Endothelial cell of umbilical vein (primary cell): ENCODE results near the gene SMG1.

Experiments
- EZH2 ChIP-seq: IDR thresholded peaks from 2 replicates; pipeline ENCODE4 v1.6.1; 2012; ENCODE audit warnings: borderline replicate concordance, low read depth, mild to moderate bottlenecking, moderate library complexity, low read length, inconsistent platforms; ENCODE audit not compliant: severe bottlenecking
- JUN ChIP-seq: IDR thresholded peaks from 2 replicates; pipeline ENCODE4 v1.6.1; 2011; ENCODE audit warnings: borderline replicate concordance, low read depth; ENCODE audit not compliant: insufficient read length, insufficient read depth
- MYC ChIP-seq: IDR thresholded peaks from one replicate; pipeline ENCODE4 v1.6.1; 2011; ENCODE audit warnings: mild to moderate bottlenecking, low read depth, low read length
- POLR2A ChIP-seq: IDR thresholded peaks from 2 replicates; pipeline ENCODE4 v1.6.1; 2012; ENCODE audit warnings: low read depth, mild to moderate bottlenecking, control low read depth, low read length
- POLR2AphosphoS5 ChIP-seq: IDR thresholded peaks from 2 replicates; pipeline ENCODE4 v1.6.1; 2012; ENCODE audit warnings: low read depth, mild to moderate bottlenecking, control low read depth, low read length, moderate library complexity; ENCODE audit not compliant: insufficient read depth
- TF ChIP-seq, protein P1 (sequence below), 2 donors: IDR thresholded peaks; 1 replicate in 1 of 2; 2 replicates in 1 of 2; pipeline ENCODE4 v1.5.1; 2011; ENCODE audit warnings: low read length in 2 of 2, mild to moderate bottlenecking in 2 of 2, moderate library complexity in 2 of 2, control low read depth in 1 of 2, inconsistent platforms in 1 of 2, low read depth in 1 of 2; ENCODE audit not compliant: insufficient read depth in 1 of 2; ENCODE audit errors: extremely low read depth in 1 of 2

DNA sequence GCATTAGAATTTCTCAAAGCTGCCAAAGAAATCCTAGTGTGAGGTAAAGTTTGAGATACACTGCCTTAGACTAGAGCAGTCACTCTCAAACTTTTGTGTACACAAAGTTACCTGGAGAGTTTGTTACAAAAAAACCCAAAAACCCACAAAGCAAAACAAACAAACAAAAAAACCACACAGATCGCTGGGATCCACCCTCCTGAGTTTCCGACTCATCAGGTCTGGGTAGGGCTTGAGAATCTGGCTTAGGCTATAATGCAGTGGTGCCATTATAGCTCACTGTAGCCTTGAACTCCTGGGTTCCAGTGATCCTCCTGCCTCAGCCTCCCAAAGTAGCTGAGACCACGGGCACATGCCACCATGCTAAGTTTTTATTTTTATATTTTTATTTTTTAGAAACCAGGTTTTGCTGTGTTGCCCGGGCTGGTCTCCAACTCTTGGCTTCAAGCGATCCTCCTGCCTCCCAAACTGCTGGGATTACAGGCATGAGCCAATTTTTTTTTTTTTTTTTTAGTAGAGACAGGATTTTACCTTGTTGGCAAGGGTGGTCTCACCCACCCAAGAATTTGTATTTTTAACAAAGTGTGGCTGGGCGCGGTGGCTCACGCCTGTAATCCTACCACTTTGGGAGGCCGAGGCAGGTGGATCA, 22.3 kb upstream of the SMG1 start:
- TF ChIP-seq MYC = no peak
- TF ChIP-seq POLR2A = no peak
- TF ChIP-seq, protein P1, sequence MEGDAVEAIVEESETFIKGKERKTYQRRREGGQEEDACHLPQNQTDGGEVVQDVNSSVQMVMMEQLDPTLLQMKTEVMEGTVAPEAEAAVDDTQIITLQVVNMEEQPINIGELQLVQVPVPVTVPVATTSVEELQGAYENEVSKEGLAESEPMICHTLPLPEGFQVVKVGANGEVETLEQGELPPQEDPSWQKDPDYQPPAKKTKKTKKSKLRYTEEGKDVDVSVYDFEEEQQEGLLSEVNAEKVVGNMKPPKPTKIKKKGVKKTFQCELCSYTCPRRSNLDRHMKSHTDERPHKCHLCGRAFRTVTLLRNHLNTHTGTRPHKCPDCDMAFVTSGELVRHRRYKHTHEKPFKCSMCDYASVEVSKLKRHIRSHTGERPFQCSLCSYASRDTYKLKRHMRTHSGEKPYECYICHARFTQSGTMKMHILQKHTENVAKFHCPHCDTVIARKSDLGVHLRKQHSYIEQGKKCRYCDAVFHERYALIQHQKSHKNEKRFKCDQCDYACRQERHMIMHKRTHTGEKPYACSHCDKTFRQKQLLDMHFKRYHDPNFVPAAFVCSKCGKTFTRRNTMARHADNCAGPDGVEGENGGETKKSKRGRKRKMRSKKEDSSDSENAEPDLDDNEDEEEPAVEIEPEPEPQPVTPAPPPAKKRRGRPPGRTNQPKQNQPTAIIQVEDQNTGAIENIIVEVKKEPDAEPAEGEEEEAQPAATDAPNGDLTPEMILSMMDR (IDR thresholded peaks at IDR 0.05; ENCODE audit: extremely low read depth in 1 of 2, insufficient read depth in 1 of 2, low read depth in 1 of 2, low read length in 2 of 2) = no peak
- no peak for TF ChIP-seq EZH2
- TF ChIP-seq JUN = no peak
- no peak for TF ChIP-seq POLR2AphosphoS5
